Activated naive CD4-positive, alpha-beta T cell (primary cell): ENCODE measurements around the gene STXBP4.

Experiments used
- DNase-seq, 4 experiments: peaks; one replicate each; lab custom pipeline; 2025; lab: John Stamatoyannopoulos, UW

The STXBP4 gene

GRCh38 chr17:55171634-55172328, 203.2 kb downstream of the STXBP4 start:
- no peak for DNase-seq

- DNase-seq, result no peak
These were observed 204.0 kb downstream of the STXBP4 start for GRCh38 chr17:55172612-55173011.

- no peak for DNase-seq
These were observed 205.6 kb downstream of the STXBP4 start for GRCh38 chr17:55174133-55174532.

GRCh38 chr17:55175788-55176427, 207.3 kb downstream of the STXBP4 start:
- DNase-seq, result no peak

- no peak for DNase-seq
These were observed 208.7 kb downstream of the STXBP4 start for GRCh38 chr17:55177159-55177854.

GRCh38 chr17:55177855-55178217, 209.3 kb downstream of the STXBP4 start:
- no peak for DNase-seq

- no peak for DNase-seq
These were observed 218.6 kb downstream of the STXBP4 start for GRCh38 chr17:55186937-55187770.

GRCh38 chr17:55190748-55191147, 222.2 kb downstream of the STXBP4 start:
- DNase-seq, result no peak

GRCh38 chr17:55198690-55199370, 230.3 kb downstream of the STXBP4 start:
- DNase-seq, result no peak

GRCh38 chr17:55200904-55201303, 232.3 kb downstream of the STXBP4 start:
- no peak for DNase-seq

- DNase-seq, result no peak
These were observed 232.9 kb downstream of the STXBP4 start for GRCh38 chr17:55201308-55201932.

GRCh38 chr17:55202896-55203295, 234.3 kb downstream of the STXBP4 start:
- DNase-seq, result no peak

- no peak for DNase-seq
These were observed 239.7 kb downstream of the STXBP4 start for GRCh38 chr17:55208078-55208812.

GRCh38 chr17:55210292-55210691, 241.7 kb downstream of the STXBP4 start:
- no peak for DNase-seq

- no peak for DNase-seq
These were observed 244.3 kb downstream of the STXBP4 start for GRCh38 chr17:55212880-55213279.

GRCh38 chr17:55215711-55216110, 247.1 kb downstream of the STXBP4 start:
- DNase-seq, result no peak

GRCh38 chr17:55216888-55217287, 248.3 kb downstream of the STXBP4 start:
- DNase-seq, result no peak

- no peak for DNase-seq
These were observed 250.9 kb downstream of the STXBP4 start for GRCh38 chr17:55219459-55219858.

GRCh38 chr17:55219934-55220333, 251.4 kb downstream of the STXBP4 start:
- no peak for DNase-seq
